Neural progenitor cell (in vitro differentiated cells): Measurements from ENCODE around the gene SCLY. TPM values are rescaled to one million over a fixed set of nuclear protein-coding genes. Genes with fewer than 3 reads are reported as not detected.

Source experiments
- DNase-seq: peaks from one replicate; pipeline ENCODE4 v3.0.0-alpha.2; 2016; ENCODE audit warnings: low spot score
- H2AFZ ChIP-seq: fragments of 200-600 bp; sonication (generic); replicated peaks from 2 replicates; pipeline ENCODE4 v1.6.1; 2016; ENCODE audit warnings: antibody characterized with exemption
- H3F3A ChIP-seq: fragments of 200-600 bp; sonication (generic); 2 replicates; pipeline ENCODE4 v1.6.1; 2016; ENCODE audit warnings: antibody characterized with exemption, low read depth
- H3K27ac ChIP-seq: fragments of 200-600 bp; sonication (generic); 2 replicates; pipeline ENCODE4 v1.5.1; 2016; ENCODE audit warnings: mild to moderate bottlenecking
- H3K27me3 ChIP-seq: fragments of 200-600 bp; sonication (generic); 2 replicates; pipeline ENCODE4 v1.6.1; 2016; ENCODE audit warnings: mild to moderate bottlenecking, moderate library complexity
- H3K36me3 ChIP-seq: fragments of 200-600 bp; sonication (generic); 2 replicates; pipeline ENCODE4 v1.5.1; 2016
- H3K4me1 ChIP-seq: fragments of 200-600 bp; sonication (generic); 2 replicates; pipeline ENCODE4 v1.6.1; 2016; ENCODE audit warnings: mixed run types
- H3K4me2 ChIP-seq: fragments of 200-600 bp; sonication (generic); 2 replicates; pipeline ENCODE4 v1.6.1; 2016
- H3K4me3 ChIP-seq: fragments of 200-600 bp; sonication (generic); 2 replicates; pipeline ENCODE4 v1.5.1; 2016
- H3K79me2 ChIP-seq: fragments of 200-600 bp; sonication (generic); 2 replicates; pipeline ENCODE4 v1.6.1; 2016; ENCODE audit warnings: low read depth
- H3K9ac ChIP-seq: fragments of 200-600 bp; sonication (generic); 2 replicates; pipeline ENCODE4 v1.6.1; 2016
- H3K9me3 ChIP-seq: fragments of 200-600 bp; sonication (generic); 2 replicates; pipeline ENCODE4 v1.5.1; 2016; ENCODE audit warnings: low read depth
- H4K20me1 ChIP-seq: fragments of 200-600 bp; sonication (generic); 2 replicates; pipeline ENCODE4 v1.6.1; 2016; ENCODE audit warnings: low read depth
- H3K27ac Mint-ChIP-seq: 3 replicates; pipeline ENCODE4 v1.8.0; 2021; ENCODE audit warnings: mixed read lengths
- H3K27me3 Mint-ChIP-seq: 2 replicates; pipeline ENCODE4 v1.8.0; 2022; ENCODE audit warnings: low read depth, mild to moderate bottlenecking, inconsistent platforms, moderate library complexity, mixed read lengths; ENCODE audit not compliant: insufficient read depth
- H3K36me3 Mint-ChIP-seq: 3 replicates; pipeline ENCODE4 v1.8.0; 2021; ENCODE audit warnings: mixed read lengths
- H3K4me1 Mint-ChIP-seq: 3 replicates; pipeline ENCODE4 v1.8.0; 2021; ENCODE audit warnings: mixed read lengths
- H3K4me3 Mint-ChIP-seq: 3 replicates; pipeline ENCODE4 v1.8.0; 2021; ENCODE audit warnings: mild to moderate bottlenecking, moderate library complexity, mixed read lengths
- H3K9me3 Mint-ChIP-seq: 3 replicates; pipeline ENCODE4 v1.8.0; 2020; ENCODE audit warnings: mixed read lengths
- EZH2 ChIP-seq: fragments of 200-600 bp; sonication (generic); IDR thresholded peaks from 2 replicates; pipeline ENCODE4 v1.6.1; 2017; ENCODE audit warnings: antibody characterized with exemption, mild to moderate bottlenecking, moderate library complexity
- EZH2phosphoT487 ChIP-seq: fragments of 200-600 bp; sonication (generic); IDR thresholded peaks from 2 replicates; pipeline ENCODE4 v1.6.1; 2017; ENCODE audit warnings: antibody characterized with exemption
- total RNA-seq: library from RNA; depleted of rRNA; stranded (reverse); fragments of >200 nt; gene quantifications from 2 replicates; pipeline ENCODE4 v1.2.3, GENCODE V29; 2015; ENCODE audit warnings: low replicate concordance
- TF ChIP-seq, protein P1 (sequence below): fragments of 200-600 bp; sonication (generic); IDR thresholded peaks from 2 replicates; pipeline ENCODE4 v1.5.1; 2017; ENCODE audit warnings: antibody characterized with exemption, mild to moderate bottlenecking

The SCLY gene
- total RNA-seq, 1 donor from 2014 or later, result 44.1 TPM

DNA sequence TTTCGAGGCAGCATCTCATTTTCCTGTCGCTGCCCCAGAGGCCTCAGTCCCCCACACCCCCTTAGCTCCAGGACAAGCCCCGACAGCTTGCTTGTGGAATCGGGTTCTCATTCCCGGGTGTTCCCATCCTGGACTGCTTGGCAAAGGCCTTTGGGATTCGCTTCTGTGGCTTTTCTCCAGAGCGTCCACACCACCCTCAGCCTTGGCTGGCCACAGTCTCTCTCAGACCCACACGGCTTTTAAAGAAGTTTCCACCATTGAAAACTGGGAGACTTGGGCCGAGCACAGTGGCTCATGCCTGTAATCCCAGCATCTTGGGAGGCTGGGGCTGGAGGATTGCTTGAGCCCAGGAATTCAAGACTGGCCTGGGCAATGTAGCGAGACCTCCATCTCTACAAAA lies 42.1 kb downstream of the SCLY start:
- H3K27me3 Mint-ChIP-seq, result peaks cover 4% of the 10 kb centered on the region
- H3K36me3 Mint-ChIP-seq, result peaks cover 4% of the 10 kb centered on the region
- DNase-seq, result no peak
- no peaks in the 10 kb centered on the region for H3K27me3 ChIP-seq
- H4K20me1 ChIP-seq, result no peaks in the 10 kb centered on the region
- H3K4me3 ChIP-seq, result no peak overlapping the region
- H3K9me3 ChIP-seq, result no peaks in the 10 kb centered on the region
- H3K9me3 Mint-ChIP-seq, result no peaks in the 10 kb centered on the region
- TF ChIP-seq EZH2 (no peak), EZH2phosphoT487 (no peak)
- TF ChIP-seq, protein P1, sequence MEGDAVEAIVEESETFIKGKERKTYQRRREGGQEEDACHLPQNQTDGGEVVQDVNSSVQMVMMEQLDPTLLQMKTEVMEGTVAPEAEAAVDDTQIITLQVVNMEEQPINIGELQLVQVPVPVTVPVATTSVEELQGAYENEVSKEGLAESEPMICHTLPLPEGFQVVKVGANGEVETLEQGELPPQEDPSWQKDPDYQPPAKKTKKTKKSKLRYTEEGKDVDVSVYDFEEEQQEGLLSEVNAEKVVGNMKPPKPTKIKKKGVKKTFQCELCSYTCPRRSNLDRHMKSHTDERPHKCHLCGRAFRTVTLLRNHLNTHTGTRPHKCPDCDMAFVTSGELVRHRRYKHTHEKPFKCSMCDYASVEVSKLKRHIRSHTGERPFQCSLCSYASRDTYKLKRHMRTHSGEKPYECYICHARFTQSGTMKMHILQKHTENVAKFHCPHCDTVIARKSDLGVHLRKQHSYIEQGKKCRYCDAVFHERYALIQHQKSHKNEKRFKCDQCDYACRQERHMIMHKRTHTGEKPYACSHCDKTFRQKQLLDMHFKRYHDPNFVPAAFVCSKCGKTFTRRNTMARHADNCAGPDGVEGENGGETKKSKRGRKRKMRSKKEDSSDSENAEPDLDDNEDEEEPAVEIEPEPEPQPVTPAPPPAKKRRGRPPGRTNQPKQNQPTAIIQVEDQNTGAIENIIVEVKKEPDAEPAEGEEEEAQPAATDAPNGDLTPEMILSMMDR, result no peak
- H3K27ac ChIP-seq, result no peak overlapping the region
- H3K4me2 ChIP-seq, result no peak overlapping the region
- no peak overlapping the region for H3K4me3 Mint-ChIP-seq
- no peak overlapping the region for H2AFZ ChIP-seq
- no peak overlapping the region for H3K9ac ChIP-seq
- H3F3A ChIP-seq, result peaks cover 3% of the 10 kb centered on the region
- H3K4me1 ChIP-seq, result peaks cover 8% of the 10 kb centered on the region
- H3K79me2 ChIP-seq, result no peaks in the 10 kb centered on the region
- no peaks in the 10 kb centered on the region for H3K36me3 ChIP-seq
- peaks cover 11% of the 10 kb centered on the region for H3K4me1 Mint-ChIP-seq
- H3K27ac Mint-ChIP-seq, result no peak overlapping the region

DNA sequence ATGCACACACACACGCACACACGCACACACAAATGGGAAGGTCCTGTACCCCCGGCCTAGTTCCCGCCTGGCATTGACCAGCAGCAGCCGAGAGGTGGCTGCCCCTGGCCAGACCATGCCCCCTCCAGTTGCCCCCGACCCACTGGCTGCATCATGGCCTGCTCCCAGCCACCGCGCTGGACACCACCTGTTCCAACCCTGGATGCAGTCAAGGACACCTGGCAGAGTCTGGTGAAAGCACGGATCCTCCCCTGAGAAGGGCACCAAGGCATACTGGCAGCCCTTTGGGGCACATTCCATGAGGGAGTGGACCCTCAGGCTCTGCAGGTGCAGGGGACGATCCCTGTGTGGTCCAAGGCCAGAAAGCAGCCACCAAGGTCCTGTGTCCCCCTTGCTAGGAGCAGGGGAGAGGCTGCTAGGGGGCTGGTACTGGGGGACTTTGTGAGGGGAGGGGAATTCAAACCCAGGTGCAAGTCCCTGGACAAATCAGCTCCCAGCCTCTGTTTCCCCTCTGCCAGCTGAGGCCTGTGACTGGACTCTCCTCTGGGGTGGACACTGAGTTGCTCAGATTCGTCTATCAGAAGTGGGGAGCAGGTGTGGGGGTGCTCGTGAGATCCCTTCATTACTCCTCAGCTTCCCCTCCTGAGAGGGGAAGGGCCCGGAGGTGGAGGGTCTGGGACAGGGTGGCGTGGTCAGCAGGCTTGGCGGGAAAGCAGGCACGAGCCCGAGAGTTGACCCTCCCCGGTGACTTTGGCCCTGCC lies 42.8 kb downstream of the SCLY start:
- H3K9ac ChIP-seq, result no peak overlapping the region
- Mint-ChIP-seq H3K4me3 (no peak overlapping the region), H3K4me1 (peaks cover 16% of the 10 kb centered on the region), H3K27ac (no peak overlapping the region), H3K27me3 (peaks cover 4% of the 10 kb centered on the region), H3K36me3 (peaks cover 4% of the 10 kb centered on the region), H3K9me3 (no peaks in the 10 kb centered on the region)
- H3K27me3 ChIP-seq, result no peaks in the 10 kb centered on the region
- TF ChIP-seq EZH2 (no peak), EZH2phosphoT487 (no peak)
- TF ChIP-seq, protein P1, result no peak
- H3K79me2 ChIP-seq, result no peaks in the 10 kb centered on the region
- H2AFZ ChIP-seq, result no peak overlapping the region
- H3K4me3 ChIP-seq, result no peak overlapping the region
- H3K36me3 ChIP-seq, result no peaks in the 10 kb centered on the region
- no peaks in the 10 kb centered on the region for H3K9me3 ChIP-seq
- H3F3A ChIP-seq, result peaks cover 6% of the 10 kb centered on the region
- no peak overlapping the region for H3K4me2 ChIP-seq
- no peaks in the 10 kb centered on the region for H4K20me1 ChIP-seq
- H3K4me1 ChIP-seq, result peaks cover 12% of the 10 kb centered on the region
- DNase-seq, result no peak
- no peak overlapping the region for H3K27ac ChIP-seq

DNA sequence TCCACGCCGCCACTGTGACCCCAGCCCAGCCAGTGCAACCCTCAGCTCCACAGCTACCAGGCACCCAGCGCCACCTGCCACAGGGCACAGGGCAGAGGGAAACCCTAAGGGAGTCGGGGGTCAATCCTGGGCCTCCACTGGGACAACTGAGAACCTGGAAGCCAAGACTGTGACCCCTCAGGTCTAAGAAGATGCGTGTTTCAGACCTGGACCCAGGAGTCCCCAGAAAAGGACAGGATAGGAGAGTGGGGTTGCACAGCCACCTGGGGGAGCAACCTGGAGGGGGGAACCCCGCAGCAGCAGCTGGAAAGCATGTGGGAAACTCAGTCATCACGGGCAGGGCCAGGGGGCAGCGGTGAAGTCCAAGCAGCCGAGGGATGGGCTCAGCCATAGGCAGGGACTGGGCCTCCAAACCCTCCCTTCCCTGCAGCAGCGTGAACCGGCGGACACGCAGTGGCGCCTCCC lies 43.5 kb downstream of the SCLY start:
- Histone ChIP-seq H3F3A (peaks cover 12% of the 10 kb centered on the region), H3K36me3 (no peaks in the 10 kb centered on the region), H3K79me2 (no peaks in the 10 kb centered on the region), H3K9me3 (no peaks in the 10 kb centered on the region), H4K20me1 (no peaks in the 10 kb centered on the region), H3K27me3 (no peaks in the 10 kb centered on the region), H3K4me3 (no peak overlapping the region), H3K4me2 (no peak overlapping the region), H3K9ac (no peak overlapping the region), H3K4me1 (peaks cover 18% of the 10 kb centered on the region), H3K27ac (no peak overlapping the region), H2AFZ (no peak overlapping the region)
- Mint-ChIP-seq H3K4me1 (peaks cover 16% of the 10 kb centered on the region), H3K9me3 (no peaks in the 10 kb centered on the region), H3K4me3 (no peak overlapping the region), H3K27ac (no peak overlapping the region), H3K36me3 (peaks cover under 1% of the 10 kb centered on the region), H3K27me3 (no peaks in the 10 kb centered on the region)
- TF ChIP-seq EZH2, result no peak
- TF ChIP-seq, protein P1, result no peak
- no peak for TF ChIP-seq EZH2phosphoT487
- DNase-seq, result no peak
